HL-60 (cell line): Measurements from ENCODE around the gene FZR1.

ENCODE experiments used
- CTCF ChIP-seq: IDR thresholded peaks from one replicate; pipeline ENCODE4 v1.5.1; 2011; ENCODE audit warnings: low read length, control low read depth, inconsistent platforms; ENCODE audit not compliant: insufficient read depth
- SPI1 ChIP-seq: IDR thresholded peaks from 2 replicates; pipeline ENCODE4 v1.6.1; 2012; ENCODE audit warnings: low read depth, mild to moderate bottlenecking, borderline replicate concordance

GRCh38 chr19:3524904-3525451 is 18.9 kb downstream of the FZR1 start:
- TF ChIP-seq CTCF (no peak), SPI1 (no peak)
